GM18909 (cell line): Measurements from ENCODE around the gene ATRNL1.

Experiments used
- ATAC-seq: cut with Tn5 transposase; IDR thresholded peaks from one replicate; pipeline ENCODE4 v1.9.1; 2021; ENCODE audit warnings: mild to moderate bottlenecking; ENCODE audit not compliant: unreplicated experiment, poor library complexity

Gene ATRNL1

DNA sequence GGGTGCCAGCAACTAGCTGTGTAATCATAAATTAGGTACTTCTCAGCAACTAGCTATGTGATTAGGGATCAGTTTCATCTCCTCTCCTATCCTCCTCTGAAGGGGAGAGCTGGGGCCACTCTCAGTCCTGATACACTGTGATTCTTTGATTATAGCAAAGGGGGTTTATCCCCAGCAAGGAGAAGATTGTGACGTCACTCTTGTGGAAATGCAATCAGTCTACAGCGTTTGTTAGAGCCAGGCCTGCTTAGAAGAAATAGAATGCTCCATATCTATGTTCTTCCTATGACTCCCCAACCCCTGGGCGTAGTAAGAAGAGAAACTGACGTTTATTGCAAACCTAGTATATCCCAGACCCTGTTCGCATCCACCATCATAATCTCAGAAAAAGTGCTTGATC, 871.7 kb downstream of the ATRNL1 start:
- no peak for ATAC-seq

DNA sequence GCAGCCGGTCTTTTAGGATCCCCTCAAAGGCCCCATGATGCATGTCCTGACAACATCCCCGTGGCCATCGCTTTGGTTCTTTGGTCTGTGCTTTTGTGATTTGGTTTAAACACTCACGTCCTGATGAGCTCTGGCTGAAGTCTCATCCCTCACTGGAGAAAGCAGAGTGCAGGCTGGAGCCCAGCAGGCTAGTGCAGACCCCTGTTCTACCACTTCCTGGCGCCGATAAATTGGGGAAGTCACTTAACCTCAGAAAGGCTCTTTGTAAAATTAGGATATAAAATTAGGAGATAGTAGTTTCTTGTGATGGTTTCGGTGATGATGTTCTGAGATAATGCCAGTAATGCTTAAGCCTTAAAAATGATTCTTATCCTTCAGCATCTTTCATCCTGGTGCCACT, 872.2 kb downstream of the ATRNL1 start:
- ATAC-seq: no peak

DNA sequence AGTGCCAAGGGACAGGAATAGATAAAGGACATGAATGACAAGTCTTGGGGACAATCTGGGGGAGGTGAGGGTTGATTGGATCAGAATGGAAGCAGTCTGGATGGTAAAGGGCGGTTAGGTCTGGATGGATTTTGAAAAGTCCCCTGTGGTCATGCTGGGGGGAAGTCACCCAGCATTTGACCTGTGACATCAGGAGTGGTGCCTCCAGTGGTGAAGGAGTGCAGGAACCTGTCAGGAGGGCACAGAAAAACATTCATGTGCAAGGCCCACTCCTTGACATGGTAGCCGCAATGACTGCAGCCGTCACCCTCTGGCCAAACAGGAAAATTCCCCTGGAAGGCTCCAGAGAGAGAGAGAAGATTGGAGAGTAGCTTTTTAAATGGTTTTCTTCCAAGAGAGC, 875.1 kb downstream of the ATRNL1 start:
- no peak for ATAC-seq

DNA sequence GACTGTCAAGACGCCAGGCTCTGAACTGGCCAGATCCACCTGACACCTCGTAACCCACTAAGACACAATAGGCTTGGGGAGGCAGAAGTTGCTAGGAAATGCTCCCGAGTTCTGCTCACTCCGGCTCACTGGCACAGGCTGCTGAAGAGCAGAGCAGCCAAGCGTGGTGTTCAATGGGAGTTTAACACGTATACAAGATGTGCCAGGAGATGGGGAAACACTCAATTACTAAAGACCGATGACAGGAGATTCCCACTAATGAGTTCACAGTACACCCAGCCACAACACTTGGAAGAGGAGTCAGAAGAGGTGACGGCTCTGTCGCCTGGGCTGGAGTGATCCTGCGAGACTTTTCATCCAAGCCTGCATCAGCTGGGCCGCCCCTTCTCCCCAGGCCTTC, 876.4 kb downstream of the ATRNL1 start:
- no peak for ATAC-seq

DNA sequence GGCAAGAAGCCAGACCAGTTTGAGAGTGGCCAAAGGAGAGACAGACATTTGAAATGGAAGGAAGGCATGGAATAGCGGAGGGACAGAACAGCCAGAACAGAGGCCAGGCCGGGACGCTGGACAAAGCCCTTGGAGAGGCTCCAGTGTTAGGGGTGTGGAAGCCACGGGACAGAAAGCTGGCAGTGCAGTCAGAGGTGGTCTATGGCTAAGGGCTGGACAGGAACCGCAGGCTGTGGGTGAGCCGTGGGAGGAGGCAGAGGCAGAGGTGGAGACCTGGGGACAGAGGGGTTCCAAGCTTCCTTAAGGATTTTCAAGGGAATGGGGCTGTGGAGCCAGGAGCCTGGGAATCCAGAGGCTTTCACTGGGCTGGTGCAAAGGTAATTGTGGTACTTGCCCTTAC, 878.8 kb downstream of the ATRNL1 start:
- ATAC-seq: no peak

DNA sequence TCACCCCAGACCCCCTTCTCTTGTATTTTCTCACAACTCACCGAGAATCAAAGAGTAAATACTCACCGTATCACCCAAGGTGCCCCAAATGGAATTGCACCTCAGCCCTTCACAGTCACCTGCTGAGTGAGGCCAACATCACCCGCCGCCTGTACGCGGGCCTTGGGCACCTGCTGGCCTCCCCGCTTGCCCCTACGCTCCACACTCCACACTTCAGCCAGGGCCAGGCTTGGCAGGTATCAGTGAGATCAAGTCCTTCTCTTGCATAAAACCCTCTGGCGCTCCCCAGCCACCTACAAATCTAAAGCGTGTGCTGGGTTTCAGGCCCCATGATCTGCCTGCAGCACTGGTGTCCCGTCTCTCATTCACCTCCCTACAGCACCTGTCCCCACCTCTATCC, 879.3 kb downstream of the ATRNL1 start:
- ATAC-seq: no peak

DNA sequence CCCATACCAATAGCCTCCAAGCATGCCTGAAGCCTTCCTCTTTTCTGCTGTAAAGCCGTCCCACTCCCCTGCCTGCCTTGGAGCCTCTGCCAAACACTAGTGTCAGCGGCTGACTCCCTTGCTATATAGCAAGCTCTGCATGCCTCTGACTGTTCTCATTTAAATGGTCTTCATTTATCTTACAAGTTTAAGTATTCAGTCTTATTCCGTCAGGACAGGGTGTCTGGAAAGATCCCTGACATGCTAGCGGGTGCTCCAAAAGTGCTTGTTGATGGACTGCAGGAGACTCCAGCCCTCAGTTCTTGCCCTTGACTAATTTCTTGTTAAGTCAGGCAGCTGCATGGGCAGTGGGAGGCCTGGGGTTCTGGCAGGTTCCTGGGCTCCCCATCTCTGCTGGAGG, 881.2 kb downstream of the ATRNL1 start:
- no peak for ATAC-seq

DNA sequence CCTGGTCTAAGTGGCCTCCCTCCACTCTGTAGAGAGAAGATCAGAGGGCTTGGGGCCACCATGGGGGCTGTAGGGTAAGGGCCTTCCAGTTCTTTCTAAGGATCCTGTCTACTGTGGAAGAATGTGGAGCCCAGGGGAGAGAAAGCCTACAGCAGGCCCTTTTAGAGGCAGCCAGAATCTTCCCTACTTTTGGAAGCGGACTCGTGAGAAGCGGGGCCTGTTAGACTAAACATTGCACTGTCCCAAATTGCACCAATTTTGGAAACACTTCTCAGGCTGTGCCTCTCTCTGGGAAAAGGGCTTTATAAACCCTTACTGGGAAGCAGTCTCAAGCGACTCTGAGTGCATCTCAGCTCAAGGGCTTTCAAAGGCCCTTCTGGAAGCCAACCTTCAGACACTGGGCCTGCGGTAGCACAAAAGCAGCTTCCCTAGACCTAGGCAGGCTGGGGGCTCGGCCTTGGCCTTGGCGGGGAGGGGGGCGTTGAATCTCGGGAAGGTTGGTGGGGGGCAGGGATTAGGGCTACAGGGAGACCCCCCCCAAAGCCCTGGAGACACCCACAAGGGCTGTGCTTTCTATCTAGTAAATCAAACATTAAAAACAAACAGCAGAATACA, 881.8 kb downstream of the ATRNL1 start:
- ATAC-seq: no peak

DNA sequence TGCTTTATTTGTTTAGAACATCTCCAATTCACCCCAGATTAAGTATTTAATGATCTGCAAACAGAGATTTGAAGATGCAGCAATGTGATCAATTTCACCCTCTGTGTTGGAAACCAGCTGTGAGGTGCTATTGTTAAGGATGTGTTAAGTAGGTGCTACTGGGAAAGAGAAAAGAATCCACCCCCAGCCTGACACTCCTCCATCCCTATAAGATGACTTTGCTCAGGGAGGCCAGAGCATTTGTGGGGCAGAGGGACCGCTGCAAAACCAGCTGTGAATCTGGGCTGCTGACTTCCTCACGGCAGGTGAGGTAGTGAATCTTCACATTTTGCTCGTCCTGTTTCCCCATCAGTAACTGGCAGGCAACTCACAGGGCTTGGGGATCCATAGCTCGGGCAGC, 882.3 kb downstream of the ATRNL1 start:
- no peak for ATAC-seq

DNA sequence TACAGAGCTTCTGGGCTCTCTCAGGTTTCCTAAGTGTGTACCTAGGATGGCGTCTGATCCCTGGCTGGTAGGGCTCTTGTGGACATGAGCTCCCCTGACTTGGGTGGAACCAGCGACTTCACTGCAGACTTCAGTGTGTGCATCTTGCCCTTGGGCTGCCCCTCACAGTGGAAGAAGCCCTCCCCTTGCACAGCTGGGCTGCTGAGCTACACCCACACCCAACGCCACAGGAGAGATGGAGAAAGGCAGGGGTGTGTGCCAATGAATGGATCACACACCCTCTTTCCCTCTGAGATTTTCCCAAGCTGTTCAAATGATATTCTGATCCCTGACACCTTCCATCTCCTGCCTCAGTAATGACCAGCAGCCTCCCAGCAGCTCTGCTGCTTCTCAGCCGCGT, 883.2 kb downstream of the ATRNL1 start:
- no peak for ATAC-seq

DNA sequence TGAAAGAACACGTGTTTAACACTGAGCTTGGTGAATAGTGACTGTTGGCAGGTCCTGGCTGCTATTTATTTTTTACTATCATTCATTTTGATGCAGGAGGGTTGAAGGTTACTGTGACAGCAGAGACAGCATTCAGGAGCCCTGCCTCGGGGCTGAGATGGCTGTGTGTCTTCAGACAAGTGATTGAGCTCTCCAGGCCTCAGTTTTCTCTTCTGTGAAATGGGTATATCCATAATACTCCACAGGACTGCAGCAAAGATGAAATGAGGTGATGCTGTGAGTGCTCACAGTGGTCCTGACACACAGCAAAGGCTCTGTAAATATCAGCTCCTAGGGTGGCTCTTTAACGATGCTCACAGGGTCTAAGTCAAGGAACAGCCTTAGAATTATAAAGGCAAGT, 884.7 kb downstream of the ATRNL1 start:
- no peak for ATAC-seq

DNA sequence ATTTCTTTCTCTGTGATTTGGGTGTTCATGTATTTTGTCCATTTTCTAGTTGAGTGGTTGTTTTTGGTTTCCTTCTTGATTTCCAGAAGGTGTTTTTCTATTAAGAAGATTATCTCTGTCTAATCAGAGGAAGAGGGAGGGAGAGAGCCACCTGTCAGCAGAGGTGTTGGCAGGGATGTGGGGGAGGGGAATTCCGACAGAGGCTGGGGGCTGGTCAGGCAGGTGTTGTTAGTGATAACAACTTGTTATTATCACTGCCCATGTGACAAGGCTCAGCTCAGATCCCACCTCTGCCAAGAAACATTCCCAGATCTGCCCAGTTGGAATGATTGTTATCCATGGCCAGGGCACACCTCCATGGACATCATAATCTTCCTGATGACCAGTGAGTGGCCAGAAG, 886.4 kb downstream of the ATRNL1 start:
- ATAC-seq: no peak

DNA sequence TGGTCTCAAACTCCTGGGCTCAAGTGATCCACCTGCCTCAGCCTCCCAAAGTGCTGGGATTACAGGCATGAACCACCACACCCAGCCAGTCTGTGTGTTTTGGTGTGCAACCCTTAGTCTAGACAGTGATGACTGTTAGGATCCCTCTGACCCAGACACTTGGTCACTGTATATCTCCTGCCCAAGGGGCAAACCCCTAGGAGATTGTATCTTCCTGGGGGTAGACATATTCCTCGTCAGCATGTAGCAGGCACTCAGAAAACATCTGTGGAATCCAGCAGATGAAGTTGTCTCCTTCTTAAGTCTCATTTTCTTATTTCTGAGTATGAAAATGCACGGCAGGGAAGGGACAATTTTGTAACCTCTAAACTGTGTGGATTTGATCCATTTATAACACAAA, 887.3 kb downstream of the ATRNL1 start:
- no peak for ATAC-seq

DNA sequence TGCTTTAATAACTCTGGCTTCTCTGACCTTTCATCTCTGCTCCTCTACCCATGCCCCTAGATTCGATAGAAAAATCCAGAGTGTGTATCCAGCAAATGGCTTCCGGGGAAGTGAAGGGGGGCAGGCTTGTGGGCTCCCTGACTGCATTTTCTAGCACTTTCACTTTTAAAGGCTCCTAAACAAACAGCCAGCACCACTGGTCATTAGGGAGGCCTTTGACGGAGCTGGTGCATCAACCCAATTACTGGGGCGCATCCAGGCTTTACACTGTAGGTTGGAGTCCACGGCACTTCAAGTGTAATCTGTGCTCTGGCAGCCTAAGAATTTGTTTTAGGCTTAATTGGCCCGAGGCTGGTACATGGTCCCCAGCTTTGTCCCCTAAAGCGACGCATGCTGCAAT, 887.9 kb downstream of the ATRNL1 start:
- no peak for ATAC-seq

DNA sequence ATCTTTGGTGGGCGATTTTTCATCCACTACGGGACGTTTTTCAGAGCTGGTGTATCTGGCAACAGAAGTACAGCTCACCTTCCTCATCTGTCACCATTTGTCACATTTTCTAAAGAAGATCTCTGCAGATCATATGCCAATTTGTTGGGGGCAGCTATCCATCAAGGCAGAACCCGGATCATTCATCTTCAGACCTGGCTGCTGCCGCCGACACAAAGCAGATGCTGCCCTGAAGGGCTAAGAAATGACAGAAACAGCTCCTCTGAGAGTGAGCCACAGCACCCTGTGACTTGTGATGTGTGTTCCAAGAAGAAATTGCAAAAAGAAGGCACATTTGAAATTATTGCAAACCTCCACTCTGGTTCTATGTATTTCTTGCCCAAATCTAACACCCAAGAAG, 888.9 kb downstream of the ATRNL1 start:
- no peak for ATAC-seq

DNA sequence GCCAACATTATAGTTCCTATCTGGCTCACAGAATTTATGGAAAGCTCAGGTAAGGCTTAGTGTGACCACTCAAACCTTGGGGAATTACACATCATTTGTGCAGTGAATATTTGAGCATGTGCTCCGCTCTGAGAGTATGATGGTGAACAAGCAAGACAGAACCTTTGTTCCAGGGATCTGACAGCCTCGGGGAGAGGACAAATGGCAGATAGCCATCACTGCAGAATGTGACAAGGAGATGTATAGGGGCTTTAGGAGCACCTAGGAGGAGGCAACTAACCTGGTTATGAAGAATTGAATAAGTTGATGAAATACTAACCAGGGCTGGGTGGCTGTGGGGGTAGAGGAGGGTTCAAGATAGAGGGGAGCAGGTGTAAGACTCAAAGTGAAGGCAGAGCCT, 889.4 kb downstream of the ATRNL1 start:
- no peak for ATAC-seq

DNA sequence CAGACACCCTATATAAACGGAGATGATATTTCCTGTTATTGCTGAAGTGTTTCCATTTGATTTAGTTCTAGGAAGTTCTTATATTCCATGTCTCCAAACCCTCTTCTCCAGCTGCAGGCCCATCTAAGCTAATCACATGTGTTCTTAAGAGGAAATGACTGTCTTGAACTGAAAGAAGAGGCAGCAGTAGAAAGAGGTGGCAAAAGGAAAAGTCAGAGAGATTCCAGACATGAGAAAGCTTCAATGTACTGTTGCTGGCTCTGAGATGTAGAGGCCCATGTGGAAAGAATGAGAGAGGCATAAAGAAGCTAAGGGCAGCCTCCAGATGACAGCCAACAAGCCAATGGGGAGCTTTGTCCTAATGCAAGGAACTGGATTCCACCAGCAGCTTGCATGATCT, 892.6 kb downstream of the ATRNL1 start:
- ATAC-seq: no peak

DNA sequence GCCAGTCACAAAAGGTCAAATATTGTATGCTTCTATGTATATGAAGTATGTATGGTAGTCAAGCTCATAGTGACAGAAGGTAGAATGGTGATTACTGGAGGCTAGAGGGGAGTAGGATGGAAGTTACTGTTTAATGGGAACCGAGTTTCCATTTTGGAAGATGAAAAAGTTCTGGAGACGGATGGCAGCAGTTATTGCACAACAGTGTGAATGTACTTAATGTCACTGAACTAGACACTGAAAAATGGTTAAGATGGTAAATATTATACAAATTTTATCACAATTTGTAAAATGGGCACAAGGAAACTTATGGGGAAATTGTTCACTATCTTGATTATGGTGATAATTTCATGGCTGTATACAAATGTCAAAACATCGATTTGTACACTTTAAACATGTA, 895.2 kb downstream of the ATRNL1 start:
- no peak for ATAC-seq

DNA sequence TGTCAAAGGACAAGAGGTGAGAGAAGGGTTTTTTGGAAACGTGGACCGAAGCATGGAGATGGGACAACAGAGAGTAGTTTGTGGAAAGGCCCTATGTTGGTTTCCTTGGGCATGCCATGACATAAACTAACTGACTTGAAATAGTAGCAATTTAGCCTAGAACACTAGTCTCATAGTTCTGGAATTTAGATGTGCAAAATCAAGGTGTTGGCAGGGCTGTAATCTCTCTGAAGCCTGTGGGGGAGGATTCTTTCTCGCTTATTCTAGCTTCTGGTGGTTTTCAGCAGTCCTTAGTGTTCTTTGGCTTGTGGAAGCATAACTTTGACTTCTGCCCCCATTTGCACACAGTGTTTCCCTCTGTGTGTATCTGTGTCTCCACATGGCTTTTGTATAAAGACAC, 896.5 kb downstream of the ATRNL1 start:
- ATAC-seq: no peak

DNA sequence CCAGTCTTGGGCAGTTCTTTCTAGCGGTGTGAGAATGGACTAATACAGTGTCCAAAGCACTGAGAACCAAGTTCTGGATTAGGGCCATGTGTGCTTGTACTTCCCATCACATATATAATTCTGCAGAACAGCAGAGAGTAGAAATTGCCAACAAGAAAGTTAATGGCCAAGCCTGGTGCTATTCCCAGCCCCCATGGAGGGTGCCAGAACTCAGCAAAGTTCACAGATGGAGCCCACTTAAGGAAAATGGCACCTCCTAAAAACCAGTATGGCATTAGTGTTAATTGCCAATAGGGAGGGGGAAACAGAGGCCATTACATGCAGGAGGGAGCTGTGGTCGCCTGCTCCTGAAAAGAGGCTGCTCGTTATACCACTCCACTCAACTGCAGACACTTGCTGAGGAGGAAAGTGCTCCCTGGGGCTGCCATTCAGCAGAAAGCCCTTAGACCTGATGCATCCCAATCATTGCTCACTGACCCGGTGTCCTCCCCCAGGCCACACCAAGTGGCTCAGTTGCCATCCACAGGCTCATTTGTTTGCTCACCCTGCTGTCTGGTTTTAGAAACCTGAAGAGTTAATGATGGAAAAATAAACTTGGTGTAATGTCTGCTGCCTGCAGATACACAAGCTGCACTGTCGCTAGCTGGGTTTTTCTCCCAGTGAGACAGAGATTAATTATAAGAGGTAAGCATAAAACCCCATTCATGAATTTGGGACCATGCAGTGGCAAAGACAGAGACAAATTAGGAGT, 899.2 kb downstream of the ATRNL1 start:
- no peak for ATAC-seq

DNA sequence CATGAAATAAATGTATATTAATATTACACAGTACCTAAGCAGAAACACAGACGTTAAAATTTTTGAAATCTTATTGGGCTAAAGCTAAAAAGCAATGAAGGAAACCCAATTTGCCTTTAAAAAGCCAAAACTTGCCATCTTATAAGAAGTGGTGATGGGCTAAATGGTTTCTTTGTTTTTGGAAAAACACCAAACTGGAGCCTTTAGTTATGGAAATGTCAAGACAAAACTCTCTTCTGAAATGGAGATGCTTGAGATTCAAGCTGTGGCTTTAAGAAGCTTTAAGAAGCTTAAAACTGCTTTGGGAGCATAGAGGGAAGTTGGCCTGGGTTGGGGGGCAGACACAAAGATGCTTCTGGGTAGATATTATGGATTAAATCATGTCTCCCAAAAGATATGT, 902.9 kb downstream of the ATRNL1 start:
- ATAC-seq: no peak

DNA sequence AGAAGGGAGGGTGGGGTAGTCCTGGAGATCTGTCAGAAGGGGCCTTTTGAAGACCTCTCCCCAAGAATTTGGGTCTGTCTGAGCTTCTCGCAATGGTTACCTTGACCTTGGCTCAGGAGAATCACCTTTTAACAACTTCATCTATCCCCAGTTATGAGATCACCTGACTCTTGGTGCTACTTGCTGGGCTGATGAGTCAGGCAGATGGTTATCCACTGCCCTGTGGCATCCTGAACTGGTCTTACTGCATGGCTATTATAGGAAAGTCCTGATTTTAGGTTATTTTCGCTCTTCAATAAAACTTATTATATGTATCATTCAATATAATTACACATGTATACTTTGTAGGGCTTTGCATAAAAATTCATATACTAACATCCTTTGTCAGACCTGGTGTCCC, 905.1 kb downstream of the ATRNL1 start:
- ATAC-seq: no peak
